Esophagus squamous epithelium (tissue), 4 donors: ENCODE measurements around the gene TEX19.

Experiments used
- CTCF ChIP-seq, 6 experiments: fragments of 450-650 bp in 4 of 6; fragments of 200-600 bp in 2 of 6; sonication (generic) in 2 of 6; IDR thresholded peaks; one replicate each; pipeline ENCODE4 v1.5.1; 2016 to 2019; ENCODE audit warnings: antibody characterized with exemption in 6 of 6, mild to moderate bottlenecking in 4 of 6, moderate library complexity in 4 of 6
- POLR2A ChIP-seq, 4 donors: fragments of 450-650 bp; IDR thresholded peaks; one replicate each; pipeline ENCODE4 v1.6.1; 2017; ENCODE audit warnings: antibody characterized with exemption in 4 of 4, mild to moderate bottlenecking in 4 of 4, moderate library complexity in 3 of 4

GRCh38 chr17:82400206-82400605 lies 41.2 kb downstream of the TEX19 start:
- no peak for TF ChIP-seq CTCF (IDR thresholded peaks at IDR 0.05)
- no peak for TF ChIP-seq POLR2A (IDR thresholded peaks at IDR 0.05)
